ENCODE measurements around the gene LDAF1. TPM values are rescaled to one million over a fixed set of nuclear protein-coding genes. Genes with fewer than 3 reads are reported as not detected.

Gene LDAF1
- total RNA-seq, 1 experiment from 2014 or later: 18.7 TPM

DNA sequence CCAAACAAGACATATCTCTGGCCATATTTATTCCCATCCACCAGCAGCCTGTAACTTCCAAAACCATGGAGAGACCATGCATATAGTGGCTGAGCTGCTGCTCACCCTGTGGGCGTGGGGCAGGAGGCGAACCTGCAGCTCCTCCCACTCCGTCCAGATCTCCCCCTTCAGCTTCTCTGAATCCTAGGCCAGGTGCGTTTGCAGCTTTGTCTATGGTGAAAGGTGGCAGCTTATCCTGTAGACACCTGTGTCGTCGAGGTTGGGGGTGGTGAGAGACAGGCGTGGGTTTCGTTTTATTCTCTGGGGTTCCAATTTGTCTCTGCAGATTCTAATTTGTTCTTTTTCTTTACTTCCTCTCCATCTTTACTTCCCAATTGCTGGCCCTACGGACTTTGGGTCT is 65.3 kb downstream of the LDAF1 start:
- Histone ChIP-seq H4K8ac (replicated peaks; ENCODE audit: insufficient read length, low read depth, low read length) (no peak overlapping the region), H3K14ac (ENCODE audit: insufficient read depth, low read length) (no peak overlapping the region), H2BK5ac (ENCODE audit: insufficient read length, low read length) (no peak overlapping the region), H3K4me1 (ENCODE audit: insufficient read depth, low read length) (peaks cover 10% of the 10 kb centered on the region), H2BK120ac (ENCODE audit: low read depth, low read length, poor library complexity, severe bottlenecking) (no peak overlapping the region), H2AFZ (ENCODE audit: low read length) (no peak overlapping the region), H3K79me1 (ENCODE audit: insufficient read depth, low read depth, low read length, poor library complexity, severe bottlenecking) (no peaks in the 10 kb centered on the region), H3K9me3 (ENCODE audit: control insufficient read depth, low read depth, low read length) (no peaks in the 10 kb centered on the region), H3K4ac (ENCODE audit: low read depth, low read length) (no peak overlapping the region), H3K79me2 (ENCODE audit: insufficient read depth, low read length) (no peaks in the 10 kb centered on the region), H3K18ac (ENCODE audit: insufficient read length, low read depth, low read length) (no peak overlapping the region), H3K4me2 (ENCODE audit: insufficient read depth, insufficient read length, low read length) (no peak overlapping the region), H3T11ph (ENCODE audit: low read length) (no peak overlapping the region), H3K56ac (ENCODE audit: insufficient read length, low read depth, low read length) (no peak overlapping the region), H2BK15ac (ENCODE audit: low read depth, low read length) (no peak overlapping the region), H4K20me1 (ENCODE audit: control insufficient read depth, insufficient read depth, insufficient read length) (no peaks in the 10 kb centered on the region), H4K91ac (ENCODE audit: insufficient read length, low read depth, low read length) (no peak overlapping the region), H3K9ac (ENCODE audit: extremely low read depth, insufficient read length, low read length) (no peak overlapping the region), H2BK20ac (ENCODE audit: low read depth, low read length, poor library complexity, severe bottlenecking) (no peak overlapping the region), H2AK5ac (ENCODE audit: insufficient read length, low read length) (no peak overlapping the region), H3K27me3 (ENCODE audit: insufficient read depth, low read length) (no peaks in the 10 kb centered on the region; the same call in 1 of the 2 replicates), H4K5ac (ENCODE audit: insufficient read length, low read depth, low read length) (no peak overlapping the region), H3K23ac (ENCODE audit: insufficient read length, low read depth, low read length) (no peak overlapping the region), H3K27ac (ENCODE audit: insufficient read length, low read depth, low read length) (no peak overlapping the region), H3K23me2 (ENCODE audit: insufficient read length, low read depth, low read length, poor library complexity, severe bottlenecking) (no peaks in the 10 kb centered on the region), H2BK12ac (ENCODE audit: insufficient read length, low read depth, low read length) (no peak overlapping the region)
- Mint-ChIP-seq H3K4me1 (peaks cover 40 to 47% of the 10 kb centered on the region in 2 experiments), H3K36me3 (ENCODE audit: insufficient read depth in 1 of 3, low read depth in 3 of 3) (peaks cover 3 to 5% (median 5%) of the 10 kb centered on the region in 3 experiments; a peak in 5 of 7 replicates), H3K27me3 (ENCODE audit: low read depth) (peaks cover 14% of the 10 kb centered on the region), H3K4me3 (peak overlapping the region in 1 of 2 experiments; percentile 52; a peak in 1 of 5 replicates), H3K9me3 (peaks cover 8 to 10% of the 10 kb centered on the region in 2 experiments), H3K27ac (peak overlapping the region in 1 of 3 experiments; percentile 76; a peak in 1 of 7 replicates)
- TF ChIP-seq, protein P1, sequence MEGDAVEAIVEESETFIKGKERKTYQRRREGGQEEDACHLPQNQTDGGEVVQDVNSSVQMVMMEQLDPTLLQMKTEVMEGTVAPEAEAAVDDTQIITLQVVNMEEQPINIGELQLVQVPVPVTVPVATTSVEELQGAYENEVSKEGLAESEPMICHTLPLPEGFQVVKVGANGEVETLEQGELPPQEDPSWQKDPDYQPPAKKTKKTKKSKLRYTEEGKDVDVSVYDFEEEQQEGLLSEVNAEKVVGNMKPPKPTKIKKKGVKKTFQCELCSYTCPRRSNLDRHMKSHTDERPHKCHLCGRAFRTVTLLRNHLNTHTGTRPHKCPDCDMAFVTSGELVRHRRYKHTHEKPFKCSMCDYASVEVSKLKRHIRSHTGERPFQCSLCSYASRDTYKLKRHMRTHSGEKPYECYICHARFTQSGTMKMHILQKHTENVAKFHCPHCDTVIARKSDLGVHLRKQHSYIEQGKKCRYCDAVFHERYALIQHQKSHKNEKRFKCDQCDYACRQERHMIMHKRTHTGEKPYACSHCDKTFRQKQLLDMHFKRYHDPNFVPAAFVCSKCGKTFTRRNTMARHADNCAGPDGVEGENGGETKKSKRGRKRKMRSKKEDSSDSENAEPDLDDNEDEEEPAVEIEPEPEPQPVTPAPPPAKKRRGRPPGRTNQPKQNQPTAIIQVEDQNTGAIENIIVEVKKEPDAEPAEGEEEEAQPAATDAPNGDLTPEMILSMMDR (conservative IDR thresholded peaks at IDR 0.05): no peak
- no CpG with 5 or more reads among the region's 9 CpGs for WGBS (ENCODE audit: extremely low coverage, insufficient read length, low lambda C conversion rate)
- peak; percentile 31 for DNase-seq
